K562 (cell line): ENCODE data around the gene EVI5L.

Experiments
- BACH1 ChIP-seq: fragments of 200-800 bp; sonication (Bioruptor generic); IDR thresholded peaks from 2 replicates; pipeline ENCODE4 v1.6.1; 2016; ENCODE audit warnings: missing genetic modification characterization, missing compliant biosample characterization
- CBX8 ChIP-seq: fragments of 200-600 bp; sonication (generic); IDR thresholded peaks from 2 replicates; pipeline ENCODE4 v1.6.1; 2012; ENCODE audit warnings: borderline replicate concordance, mixed run types, low read depth, mild to moderate bottlenecking, moderate library complexity, mixed read lengths, low read length, control low read depth, inconsistent platforms; ENCODE audit not compliant: poor library complexity, severe bottlenecking; ENCODE audit errors: extremely low read depth
- CEBPB ChIP-seq: fragments of 450-650 bp; IDR thresholded peaks from 2 replicates; pipeline ENCODE4 v1.6.1; 2016; ENCODE audit warnings: missing genetic modification characterization, missing compliant biosample characterization
- CTBP1 ChIP-seq: fragments of 450-650 bp; IDR thresholded peaks from 2 replicates; pipeline ENCODE4 v1.6.1; 2016; ENCODE audit warnings: borderline replicate concordance
- IRF2 ChIP-seq: sonication (generic); formaldehyde crosslinking; IDR thresholded peaks from 2 replicates; pipeline ENCODE4 v1.8.1; 2022; ENCODE audit warnings: mild to moderate bottlenecking, missing genetic modification reagents
- TEAD4 ChIP-seq, 2 experiments: sonication (generic) in 1 of 2; formaldehyde crosslinking in 1 of 2; IDR thresholded peaks; 2 replicates each; pipeline versions ENCODE4 v1.6.1 to v1.8.0; 2012 to 2022; ENCODE audit warnings: borderline replicate concordance in 1 of 2, inconsistent platforms in 1 of 2, low read length in 1 of 2, mild to moderate bottlenecking in 1 of 2, missing genetic modification reagents in 1 of 2
- USF2 ChIP-seq: sonication (generic); formaldehyde crosslinking; IDR thresholded peaks from 2 replicates; pipeline ENCODE4 v1.5.0; 2020; ENCODE audit warnings: missing genetic modification reagents
- ZNF239 ChIP-seq: fragments of 250-450 bp; sonication (Bioruptor Pico); IDR thresholded peaks from 2 replicates; pipeline ENCODE4 v1.4.0; 2020; ENCODE audit warnings: mild to moderate bottlenecking
- ZNF24 ChIP-seq: fragments of 450-650 bp; IDR thresholded peaks from 2 replicates; pipeline ENCODE4 v1.6.1; 2016
- TF ChIP-seq, protein P1 (sequence below): fragments of 250-450 bp; sonication (Bioruptor Pico); IDR thresholded peaks from 2 replicates; pipeline ENCODE4 v1.4.0; 2020; ENCODE audit warnings: mild to moderate bottlenecking
- TF ChIP-seq, protein P2 (sequence below), 3 experiments: IDR thresholded peaks in 2 of 3; conservative IDR thresholded peaks in 1 of 3; 2 replicates each; pipeline ENCODE4 v1.5.1; 2011 to 2012; ENCODE audit warnings: low read length in 3 of 3, mild to moderate bottlenecking in 3 of 3, control low read depth in 2 of 3, improper control_type of control experiment in 1 of 3, inconsistent platforms in 1 of 3, low read depth in 1 of 3, mixed read lengths in 1 of 3, moderate library complexity in 1 of 3; ENCODE audit not compliant: insufficient read depth in 2 of 3

DNA sequence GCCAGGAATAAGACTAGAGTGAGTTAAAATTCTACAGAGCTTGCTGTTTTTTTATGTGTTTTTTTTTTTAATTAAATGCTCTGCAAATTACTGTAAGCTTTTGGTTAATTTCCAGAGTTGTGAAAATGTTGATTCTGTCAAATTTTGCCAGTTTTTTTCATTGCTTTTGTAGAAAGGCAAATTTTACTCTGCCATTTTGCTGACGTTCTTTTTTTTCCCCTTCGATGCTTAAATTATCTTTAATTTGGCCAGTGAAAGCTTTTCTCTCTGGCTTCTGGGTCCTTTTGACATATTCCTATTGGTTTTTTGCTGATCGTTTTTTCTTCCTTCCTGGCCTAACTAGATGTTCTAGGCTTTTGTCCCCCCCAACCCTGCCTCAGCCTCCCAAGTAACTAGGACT lies 23.8 kb upstream of the EVI5L start:
- TF ChIP-seq TEAD4 (IDR thresholded peaks at IDR 0.05; ENCODE audit: low read length), result no peak
- TF ChIP-seq TEAD4 (CRISPR knock-in tag; IDR thresholded peaks at IDR 0.05; ENCODE audit: borderline replicate concordance), result no peak
- no peak for TF ChIP-seq CTBP1
- no peak for TF ChIP-seq USF2
- TF ChIP-seq, protein P1, sequence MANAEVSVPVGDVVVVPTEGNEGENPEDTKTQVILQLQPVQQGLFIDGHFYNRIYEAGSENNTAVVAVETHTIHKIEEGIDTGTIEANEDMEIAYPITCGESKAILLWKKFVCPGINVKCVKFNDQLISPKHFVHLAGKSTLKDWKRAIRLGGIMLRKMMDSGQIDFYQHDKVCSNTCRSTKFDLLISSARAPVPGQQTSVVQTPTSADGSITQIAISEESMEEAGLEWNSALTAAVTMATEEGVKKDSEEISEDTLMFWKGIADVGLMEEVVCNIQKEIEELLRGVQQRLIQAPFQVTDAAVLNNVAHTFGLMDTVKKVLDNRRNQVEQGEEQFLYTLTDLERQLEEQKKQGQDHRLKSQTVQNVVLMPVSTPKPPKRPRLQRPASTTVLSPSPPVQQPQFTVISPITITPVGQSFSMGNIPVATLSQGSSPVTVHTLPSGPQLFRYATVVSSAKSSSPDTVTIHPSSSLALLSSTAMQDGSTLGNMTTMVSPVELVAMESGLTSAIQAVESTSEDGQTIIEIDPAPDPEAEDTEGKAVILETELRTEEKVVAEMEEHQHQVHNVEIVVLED (CRISPR knock-in tag), result no peak
- TF ChIP-seq BACH1 (tag), result no peak
- no peak for TF ChIP-seq CBX8
- TF ChIP-seq, protein P2, sequence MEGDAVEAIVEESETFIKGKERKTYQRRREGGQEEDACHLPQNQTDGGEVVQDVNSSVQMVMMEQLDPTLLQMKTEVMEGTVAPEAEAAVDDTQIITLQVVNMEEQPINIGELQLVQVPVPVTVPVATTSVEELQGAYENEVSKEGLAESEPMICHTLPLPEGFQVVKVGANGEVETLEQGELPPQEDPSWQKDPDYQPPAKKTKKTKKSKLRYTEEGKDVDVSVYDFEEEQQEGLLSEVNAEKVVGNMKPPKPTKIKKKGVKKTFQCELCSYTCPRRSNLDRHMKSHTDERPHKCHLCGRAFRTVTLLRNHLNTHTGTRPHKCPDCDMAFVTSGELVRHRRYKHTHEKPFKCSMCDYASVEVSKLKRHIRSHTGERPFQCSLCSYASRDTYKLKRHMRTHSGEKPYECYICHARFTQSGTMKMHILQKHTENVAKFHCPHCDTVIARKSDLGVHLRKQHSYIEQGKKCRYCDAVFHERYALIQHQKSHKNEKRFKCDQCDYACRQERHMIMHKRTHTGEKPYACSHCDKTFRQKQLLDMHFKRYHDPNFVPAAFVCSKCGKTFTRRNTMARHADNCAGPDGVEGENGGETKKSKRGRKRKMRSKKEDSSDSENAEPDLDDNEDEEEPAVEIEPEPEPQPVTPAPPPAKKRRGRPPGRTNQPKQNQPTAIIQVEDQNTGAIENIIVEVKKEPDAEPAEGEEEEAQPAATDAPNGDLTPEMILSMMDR (IDR thresholded peaks at IDR 0.05 in 2 of 3, conservative IDR thresholded peaks at IDR 0.05 in 1 of 3; ENCODE audit: insufficient read depth in 2 of 3, low read depth in 1 of 3, low read length in 3 of 3), result no peak
- no peak for TF ChIP-seq ZNF239 (CRISPR knock-in tag)
- TF ChIP-seq ZNF24, result no peak
- TF ChIP-seq IRF2 (CRISPR knock-in tag), result no peak
- TF ChIP-seq CEBPB (tag), result no peak
